Ascending aorta (tissue), 2 donors: Measurements from ENCODE around the gene LTBP1. TPM values are rescaled to one million over a fixed set of nuclear protein-coding genes. Genes with fewer than 3 reads are reported as not detected.

ENCODE experiments used
- DNase-seq, 2 donors: peaks; one replicate each; pipeline ENCODE4 v3.0.0-alpha.2; 2019; ENCODE audit warnings: low spot score in 2 of 2
- H3K27ac ChIP-seq, 2 donors: fragments of 200-600 bp; sonication (generic); one replicate each; pipeline ENCODE4 v1.5.1; 2016 to 2017; ENCODE audit warnings: mild to moderate bottlenecking in 1 of 2
- H3K27me3 ChIP-seq: fragments of 200-600 bp; sonication (generic); one replicate; pipeline ENCODE4 v1.5.1; 2017
- H3K36me3 ChIP-seq, 2 donors: fragments of 200-600 bp; sonication (generic); one replicate each; pipeline ENCODE4 v1.5.1; 2016
- H3K4me1 ChIP-seq, 2 donors: fragments of 200-600 bp; sonication (generic); one replicate each; pipeline ENCODE4 v1.5.1; 2016 to 2017; ENCODE audit warnings: mild to moderate bottlenecking in 1 of 2
- H3K4me3 ChIP-seq, 2 donors: fragments of 200-600 bp; sonication (generic); one replicate each; pipeline ENCODE4 v1.5.1; 2016 to 2017; ENCODE audit warnings: mild to moderate bottlenecking in 1 of 2
- H3K9me3 ChIP-seq, 2 donors: fragments of 200-600 bp; sonication (generic); one replicate each; pipeline ENCODE4 v1.5.1; 2016
- CTCF ChIP-seq, 3 experiments: fragments of 200-600 bp in 2 of 3; fragments of 450-650 bp in 1 of 3; sonication (generic) in 2 of 3; IDR thresholded peaks; one replicate each; pipeline ENCODE4 v1.5.1; 2016 to 2019; ENCODE audit warnings: antibody characterized with exemption in 3 of 3, mild to moderate bottlenecking in 1 of 3, moderate library complexity in 1 of 3
- intact Hi-C: fragments of 100-400 bp; cut with DNase I; formaldehyde crosslinking; loops from one replicate; pipeline ENCODE4 v1.15.1; 2023
- total RNA-seq: library from RNA; depleted of rRNA; stranded (reverse); fragments of >200 nt; gene quantifications from one replicate; pipeline ENCODE4 v1.1.0, GENCODE V29; 2016

LTBP1 gene
- total RNA-seq, 1 donor from 2014 or later, result 295 TPM

- Histone ChIP-seq H3K36me3 (no peaks in the 10 kb centered on the region), H3K27ac (no peak overlapping the region), H3K9me3 (no peaks in the 10 kb centered on the region), H3K4me1 (peaks cover 5 to 19% of the 10 kb centered on the region in 2 donors), H3K27me3 (no peaks in the 10 kb centered on the region), H3K4me3 (no peak overlapping the region)
- no peak for TF ChIP-seq CTCF (IDR thresholded peaks at IDR 0.05)
- no peak for DNase-seq
- intact Hi-C loops, result no loop called here
Observed at GRCh38 chr2:33011941-33012340, 65.2 kb downstream of the LTBP1 start.

- no peaks in the 10 kb centered on the region for H3K36me3 ChIP-seq
- peaks cover 5 to 19% of the 10 kb centered on the region in 2 donors for H3K4me1 ChIP-seq
- no peaks in the 10 kb centered on the region for H3K27me3 ChIP-seq
- no peaks in the 10 kb centered on the region for H3K9me3 ChIP-seq
- no peak for TF ChIP-seq CTCF (IDR thresholded peaks at IDR 0.05)
- no peak overlapping the region for H3K4me3 ChIP-seq
- peak overlapping the region in 1 of 2 donors; percentile 16 for H3K27ac ChIP-seq
- DNase-seq, result no peak
- intact Hi-C loops, result loop anchor here (2.0 kb wide), 1 partner anchor 67 kb away; the partner anchor contains the start of gene LTBP1
Observed at GRCh38 chr2:33013684-33014110, 66.9 kb downstream of the LTBP1 start.

GRCh38 chr2:33014268-33014667, 67.5 kb downstream of the LTBP1 start:
- TF ChIP-seq CTCF (IDR thresholded peaks at IDR 0.05), result no peak
- no peaks in the 10 kb centered on the region for H3K9me3 ChIP-seq
- H3K4me3 ChIP-seq, result no peak overlapping the region
- H3K36me3 ChIP-seq, result no peaks in the 10 kb centered on the region
- peaks cover 5 to 19% of the 10 kb centered on the region in 2 donors for H3K4me1 ChIP-seq
- H3K27me3 ChIP-seq, result no peaks in the 10 kb centered on the region
- intact Hi-C loops, result loop anchor here (2.0 kb wide), 1 partner anchor 67 kb away; the partner anchor contains the start of gene LTBP1
- peak overlapping the region in 1 of 2 donors; percentile 16 for H3K27ac ChIP-seq
- DNase-seq, result no peak

GRCh38 chr2:33015421-33016142, 68.8 kb downstream of the LTBP1 start:
- Histone ChIP-seq H3K4me3 (no peak overlapping the region), H3K27me3 (no peaks in the 10 kb centered on the region), H3K36me3 (no peaks in the 10 kb centered on the region), H3K27ac (peak overlapping the region; percentile 30 to 68), H3K9me3 (no peaks in the 10 kb centered on the region), H3K4me1 (peaks cover 5 to 19% of the 10 kb centered on the region in 2 donors)
- DNase-seq, result no peak
- no peak for TF ChIP-seq CTCF (IDR thresholded peaks at IDR 0.05)
- intact Hi-C loops, result loop anchor here (2.0 kb wide), 1 partner anchor 69 kb away; the partner anchor contains the start of gene LTBP1

GRCh38 chr2:33018271-33018670, 71.5 kb downstream of the LTBP1 start:
- Histone ChIP-seq H3K27me3 (no peaks in the 10 kb centered on the region), H3K4me1 (peaks cover 5 to 35% of the 10 kb centered on the region in 2 donors), H3K9me3 (no peaks in the 10 kb centered on the region), H3K4me3 (no peak overlapping the region), H3K36me3 (no peaks in the 10 kb centered on the region), H3K27ac (peak overlapping the region; percentile 0 to 43)
- intact Hi-C loops, result no loop called here
- DNase-seq, result no peak
- no peak for TF ChIP-seq CTCF (IDR thresholded peaks at IDR 0.05)
